PC-9 (cell line): Measurements from ENCODE around the gene SHOC2. TPM values are rescaled to one million over a fixed set of nuclear protein-coding genes. Genes with fewer than 3 reads are reported as not detected.

Source experiments
- BruUV-seq: library from RNA; stranded (reverse); fragments of 400-500 nt; replicated peaks from 2 replicates; lab custom pipeline; 2021; lab: Mats Ljungman, UMichigan
- CTCF ChIA-PET: fragments of 300-600 bp; sonication (Branson Sonifier 250); formaldehyde crosslinking; loops from one replicate; lab custom pipeline; 2022; ENCODE audit warnings: antibody characterized with exemption; lab: Charles Lee
- POLR2A ChIA-PET: fragments of 300-600 bp; sonication (Branson Sonifier 250); formaldehyde crosslinking; loops from one replicate; lab custom pipeline; 2022; ENCODE audit warnings: antibody characterized with exemption; ENCODE audit not compliant: unreplicated experiment; lab: Charles Lee
- DNase-seq, 2 experiments: peaks; one replicate each; pipeline versions ENCODE4 v3.0.0 to v3.0.0-alpha.2; 2015 to 2022; ENCODE audit warnings: mixed read lengths in 1 of 2
- H2AFZ ChIP-seq: fragments of 200-600 bp; sonication (generic); 2 replicates; pipeline ENCODE4 v1.8.1; 2017; ENCODE audit warnings: antibody characterized with exemption
- H3F3A ChIP-seq: fragments of 200-600 bp; sonication (generic); 2 replicates; pipeline ENCODE4 v1.8.1; 2017; ENCODE audit warnings: antibody characterized with exemption, mild to moderate bottlenecking, low read depth; ENCODE audit not compliant: insufficient read depth
- H3K27ac ChIP-seq: fragments of 200-600 bp; sonication (generic); 2 replicates; pipeline ENCODE4 v1.6.1; 2016; ENCODE audit warnings: mixed run types
- H3K27me3 ChIP-seq: fragments of 200-600 bp; sonication (generic); 2 replicates; pipeline ENCODE4 v1.6.1; 2016; ENCODE audit warnings: low read depth, mixed run types; ENCODE audit not compliant: insufficient read depth
- H3K36me3 ChIP-seq: fragments of 200-600 bp; sonication (generic); 2 replicates; pipeline ENCODE4 v1.6.1; 2016; ENCODE audit warnings: low read depth, mixed run types
- H3K4me1 ChIP-seq: fragments of 200-600 bp; sonication (generic); replicated peaks from 2 replicates; pipeline ENCODE4 v1.6.1; 2016; ENCODE audit warnings: mixed run types; ENCODE audit not compliant: insufficient read depth
- H3K4me2 ChIP-seq: fragments of 200-600 bp; sonication (generic); 2 replicates; pipeline ENCODE4 v1.6.1; 2017; ENCODE audit warnings: mixed run types
- H3K4me3 ChIP-seq: fragments of 200-600 bp; sonication (generic); 2 replicates; pipeline ENCODE4 v1.6.1; 2016; ENCODE audit warnings: mixed run types
- H3K79me2 ChIP-seq: fragments of 200-600 bp; sonication (generic); 2 replicates; pipeline ENCODE4 v1.6.1; 2017; ENCODE audit warnings: low read depth, mixed run types
- H3K9me2 ChIP-seq: fragments of 200-600 bp; sonication (generic); 2 replicates; pipeline ENCODE4 v1.8.1; 2017; ENCODE audit warnings: mild to moderate bottlenecking; ENCODE audit not compliant: insufficient read depth
- H3K9me3 ChIP-seq: fragments of 200-600 bp; sonication (generic); 2 replicates; pipeline ENCODE4 v1.8.1; 2016; ENCODE audit warnings: low read depth; ENCODE audit not compliant: insufficient read depth
- H4K20me1 ChIP-seq: fragments of 200-600 bp; sonication (generic); 2 replicates; pipeline ENCODE4 v1.8.1; 2017; ENCODE audit not compliant: insufficient read depth
- CTCF ChIP-seq: fragments of 200-600 bp; sonication (generic); conservative IDR thresholded peaks from 2 replicates; pipeline ENCODE4 v1.6.1; 2017; ENCODE audit warnings: mixed run types, antibody characterized with exemption, mild to moderate bottlenecking, moderate library complexity
- EZH2 ChIP-seq: fragments of 200-600 bp; sonication (generic); IDR thresholded peaks from 2 replicates; pipeline ENCODE4 v1.8.0; 2017; ENCODE audit warnings: antibody characterized with exemption, low read depth
- intact Hi-C: fragments of 100-400 bp; cut with micrococcal nuclease; formaldehyde crosslinking; loops from one replicate; pipeline ENCODE4 v1.10.0; 2022; ENCODE audit not compliant: unreplicated experiment
- total RNA-seq: library from RNA; stranded (reverse); gene quantifications from 2 replicates; pipeline ENCODE4 v1.2.3, GENCODE V29; 2021

SHOC2 gene
- total RNA-seq, 1 experiment from 2014 or later, result 20.2 TPM

- no peak for TF ChIP-seq EZH2
- no peak for TF ChIP-seq CTCF
- Histone ChIP-seq H3K9me2 (no peaks in the 10 kb centered on the region), H3K4me1 (peaks cover 19% of the 10 kb centered on the region), H3K4me2 (peak overlapping the region; percentile 77; the same call in 1 of the 2 replicates), H4K20me1 (no peaks in the 10 kb centered on the region), H3K27ac (no peak overlapping the region), H3K79me2 (peaks cover 18% of the 10 kb centered on the region), H3K36me3 (no peaks in the 10 kb centered on the region), H3K27me3 (no peaks in the 10 kb centered on the region), H2AFZ (no peak overlapping the region), H3F3A (0 out of 2 replicates have a peak, but pooled peaks cover 4% of the 10 kb centered on the region), H3K4me3 (no peak overlapping the region), H3K9me3 (no peaks in the 10 kb centered on the region)
- BruUV-seq, result no TSS peak
- DNase-seq, result peak in 1 of 2 experiments; percentile 56
- intact Hi-C loops, result no loop called here
- POLR2A ChIA-PET, result interaction anchor here (0.6 to 0.7 kb wide), 2 partner anchors 109 to 506 kb away, joined by 3 read pairs; no protein-coding TSS in a partner anchor
- CTCF ChIA-PET, result interaction anchor here (0.6 kb wide), 1 partner anchor 306 kb away, joined by 4 read pairs; no protein-coding TSS in a partner anchor
These were observed 2.7 kb upstream of the SHOC2 start for GRCh38 chr10:110916554-110917346.

- Histone ChIP-seq H3K4me1 (peaks cover 24% of the 10 kb centered on the region), H3K27ac (peak overlapping the region; percentile 83; the same call in 1 of the 2 replicates), H3K4me2 (peak overlapping the region; percentile 77), H3K79me2 (peaks cover 30% of the 10 kb centered on the region), H3K9me2 (no peaks in the 10 kb centered on the region), H4K20me1 (no peaks in the 10 kb centered on the region), H2AFZ (peak overlapping the region; percentile 98), H3K4me3 (peak overlapping the region; percentile 92; the same call in 1 of the 2 replicates), H3K36me3 (no peaks in the 10 kb centered on the region), H3F3A (0 out of 2 replicates have a peak, but pooled peaks cover 4% of the 10 kb centered on the region), H3K9me3 (no peaks in the 10 kb centered on the region), H3K27me3 (no peaks in the 10 kb centered on the region)
- intact Hi-C loops, result no loop called here
- ChIA-PET CTCF (interaction anchor here (1.8 kb wide), 1 partner anchor 308 kb away, joined by 5 read pairs; no protein-coding TSS in a partner anchor), POLR2A (interaction anchor here (0.5 to 0.9 kb wide), 11 partner anchors 18 to 818 kb away, joined by 3 to 10 read pairs (median 4); no protein-coding TSS in a partner anchor)
- no peak for TF ChIP-seq EZH2
- TF ChIP-seq CTCF, result no peak; the same call in 1 of the 2 replicates
- BruUV-seq, result no TSS peak
- DNase-seq, result peak; percentile 84 to 93
These were observed 1.1 kb upstream of the SHOC2 start for GRCh38 chr10:110918269-110918642.

GRCh38 chr10:110918643-110919348 is 608 bp upstream of the SHOC2 start, which contains the start of gene BBIP1:
BBIP1 (minus strand) TSS chr10:110919180; CDS start chr10:110918157, 1,023 bp downstream.
- peaks cover 36% of the 10 kb centered on the region for H3K79me2 ChIP-seq
- H3K9me2 ChIP-seq, result no peaks in the 10 kb centered on the region
- peaks cover 24% of the 10 kb centered on the region for H3K4me1 ChIP-seq
- peak within 1 kb of the TSS; percentile 83 for H3K27ac ChIP-seq
- H3K4me2 ChIP-seq, result peak within 1 kb of the TSS; percentile 86
- no peaks in the 10 kb centered on the region for H4K20me1 ChIP-seq
- 0 out of 2 replicates have a peak, but pooled peaks cover 4% of the 10 kb centered on the region for H3F3A ChIP-seq
- H3K27me3 ChIP-seq, result no peaks in the 10 kb centered on the region
- CTCF ChIA-PET, result interaction anchor here (0.6 to 1.8 kb wide), 4 partner anchors 10 to 684 kb away, joined by 3 to 5 read pairs (median 4); no protein-coding TSS in a partner anchor
- no peaks in the 10 kb centered on the region for H3K36me3 ChIP-seq
- intact Hi-C loops, result no loop called here
- peak within 1 kb of the TSS; percentile 92 for H3K4me3 ChIP-seq
- DNase-seq, result peak in 1 of 2 experiments; percentile 98
- TF ChIP-seq CTCF (no peak), EZH2 (no peak)
- no peaks in the 10 kb centered on the region for H3K9me3 ChIP-seq
- POLR2A ChIA-PET, result interaction anchor here (0.5 to 0.9 kb wide), 15 partner anchors 18 to 819 kb away, joined by 3 to 14 read pairs (median 5); no protein-coding TSS in a partner anchor
- H2AFZ ChIP-seq, result peak within 1 kb of the TSS; percentile 98
- BruUV-seq, result TSS peak; percentile 66
